Neuronal stem cell (in vitro differentiated cells): ENCODE data around the gene ZNF444.

ENCODE experiments used
- DNase-seq: peaks from one replicate; pipeline ENCODE4 v3.0.0-alpha.2; 2013; ENCODE audit warnings: low spot score
- H2AFZ ChIP-seq: one replicate; pipeline ENCODE4 v1.6.1; 2013; ENCODE audit warnings: mild to moderate bottlenecking, low read length, inconsistent platforms
- H2AK5ac ChIP-seq: 2 replicates; pipeline ENCODE4 v1.6.1; 2013; ENCODE audit warnings: low read depth, mild to moderate bottlenecking, inconsistent platforms, low read length, moderate library complexity, mixed read lengths
- H2BK120ac ChIP-seq: 2 replicates; pipeline ENCODE4 v1.6.1; 2013; ENCODE audit warnings: low read depth, mild to moderate bottlenecking, inconsistent platforms, low read length, moderate library complexity, mixed read lengths
- H2BK12ac ChIP-seq: one replicate; pipeline ENCODE4 v1.6.1; 2013; ENCODE audit warnings: low read length, inconsistent platforms
- H2BK15ac ChIP-seq: 2 replicates; pipeline ENCODE4 v1.6.1; 2013; ENCODE audit warnings: mild to moderate bottlenecking, low read length, inconsistent platforms, mixed read lengths
- H2BK5ac ChIP-seq: one replicate; pipeline ENCODE4 v1.6.1; 2013; ENCODE audit warnings: inconsistent platforms, mild to moderate bottlenecking, low read length, moderate library complexity
- H3K14ac ChIP-seq: one replicate; pipeline ENCODE4 v1.6.1; 2013; ENCODE audit warnings: low read length, inconsistent platforms
- H3K18ac ChIP-seq: 2 replicates; pipeline ENCODE4 v1.6.1; 2013; ENCODE audit warnings: low read length, inconsistent platforms
- H3K23ac ChIP-seq: 2 replicates; pipeline ENCODE4 v1.6.1; 2013; ENCODE audit warnings: low read depth, mild to moderate bottlenecking, mixed read lengths, low read length, inconsistent platforms; ENCODE audit not compliant: poor library complexity
- H3K27ac ChIP-seq: replicated peaks from 3 replicates; pipeline ENCODE4 v1.5.1; 2013; ENCODE audit warnings: low read length, inconsistent platforms
- H3K27me3 ChIP-seq, 3 experiments: 2 replicates each; pipeline ENCODE4 v1.6.1; 2013; ENCODE audit warnings: low read length in 3 of 3, mild to moderate bottlenecking in 2 of 3, inconsistent platforms in 1 of 3, low read depth in 1 of 3, mixed read lengths in 1 of 3, moderate library complexity in 1 of 3; ENCODE audit not compliant: control insufficient read depth in 3 of 3, insufficient read depth in 3 of 3
- H3K36me3 ChIP-seq, 2 donors: replicated peaks in 1 of 2; 2 replicates each; pipeline ENCODE4 v1.6.1; 2013; ENCODE audit warnings: low read length in 2 of 2; ENCODE audit not compliant: control insufficient read depth in 2 of 2, insufficient read depth in 2 of 2
- H3K4ac ChIP-seq: 2 replicates; pipeline ENCODE4 v1.6.1; 2013; ENCODE audit warnings: inconsistent platforms, mild to moderate bottlenecking, low read length, moderate library complexity
- H3K4me1 ChIP-seq, 2 donors: 1 replicate in 1 of 2; 2 replicates in 1 of 2; pipeline ENCODE4 v1.6.1; 2013; ENCODE audit warnings: low read length in 2 of 2, low read depth in 1 of 2; ENCODE audit not compliant: control insufficient read depth in 2 of 2, insufficient read depth in 1 of 2
- H3K4me2 ChIP-seq: one replicate; pipeline ENCODE4 v1.6.1; 2013; ENCODE audit warnings: mild to moderate bottlenecking, low read length, inconsistent platforms; ENCODE audit not compliant: insufficient read depth, poor library complexity, severe bottlenecking
- H3K4me3 ChIP-seq, 2 donors: 2 replicates each; pipeline ENCODE4 v1.5.1; 2013; ENCODE audit warnings: low read length in 2 of 2, mild to moderate bottlenecking in 2 of 2, inconsistent platforms in 1 of 2, moderate library complexity in 1 of 2
- H3K79me1 ChIP-seq: one replicate; pipeline ENCODE4 v1.6.1; 2013; ENCODE audit warnings: low read depth, mild to moderate bottlenecking, inconsistent platforms, low read length, moderate library complexity
- H3K9ac ChIP-seq: one replicate; pipeline ENCODE4 v1.6.1; 2013; ENCODE audit warnings: mild to moderate bottlenecking, low read depth, low read length, inconsistent platforms; ENCODE audit not compliant: poor library complexity
- H3K9me3 ChIP-seq, 2 donors: replicated peaks in 1 of 2; 2 replicates each; pipeline versions ENCODE3 to v1.6.1; 2013; ENCODE audit warnings: low read length in 2 of 2, mild to moderate bottlenecking in 2 of 2, inconsistent platforms in 1 of 2, low read depth in 1 of 2, mixed read lengths in 1 of 2, moderate library complexity in 1 of 2; ENCODE audit not compliant: control insufficient read depth in 2 of 2, insufficient read depth in 1 of 2
- H4K8ac ChIP-seq: one replicate; pipeline ENCODE4 v1.6.1; 2013; ENCODE audit warnings: low read depth, mild to moderate bottlenecking, inconsistent platforms, low read length, moderate library complexity
- H4K91ac ChIP-seq: one replicate; pipeline ENCODE4 v1.6.1; 2013; ENCODE audit warnings: low read length, low read depth, mild to moderate bottlenecking, inconsistent platforms; ENCODE audit not compliant: poor library complexity
- WGBS, 2 donors: extraction: QIAGEN DNeasy Blood & Tissue Kit; methylation state at CpG; one replicate each; pipeline ENCODE4 v1.1.7; 2013; ENCODE audit warnings: missing lambda C conversion rate in 2 of 2, mixed read lengths in 1 of 2; ENCODE audit not compliant: insufficient read length in 2 of 2, insufficient replicate concordance in 1 of 2; ENCODE audit errors: extremely low coverage in 2 of 2; 5-methylcytosine and 5-hydroxymethylcytosine counted together

Gene ZNF444

DNA sequence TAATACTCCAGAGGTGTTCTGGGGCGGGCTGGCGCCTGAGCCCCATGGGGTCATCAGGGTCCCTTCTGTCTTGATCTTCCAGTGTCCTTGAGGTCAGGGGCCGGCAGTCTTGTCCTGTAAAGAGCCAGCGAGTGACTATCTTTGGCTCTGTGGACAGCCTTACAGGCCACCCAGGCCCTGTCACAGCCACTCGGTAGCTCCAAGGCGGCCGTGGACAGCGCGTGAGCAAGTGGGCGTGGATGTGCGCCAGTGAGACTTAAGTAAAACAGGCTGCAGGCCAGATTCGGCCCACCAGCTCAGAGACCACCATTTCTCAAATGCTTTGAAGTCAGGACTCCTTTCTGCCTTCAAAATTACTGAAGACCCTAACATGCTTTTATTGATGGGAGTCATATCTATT, 3.7 kb downstream of the ZNF444 start:
- no peak overlapping the region for H2BK15ac ChIP-seq
- no peak overlapping the region for H2BK5ac ChIP-seq
- no peaks in the 10 kb centered on the region for H3K27me3 ChIP-seq
- H3K9ac ChIP-seq = no peak overlapping the region
- H3K4me2 ChIP-seq = no peak overlapping the region
- peaks cover 9 to 16% of the 10 kb centered on the region in 2 donors for H3K4me1 ChIP-seq
- H3K36me3 ChIP-seq = peaks cover 20 to 43% of the 10 kb centered on the region in 2 donors
- H3K18ac ChIP-seq = no peak overlapping the region
- H4K8ac ChIP-seq = no peak overlapping the region
- no peak overlapping the region for H2BK120ac ChIP-seq
- no peak overlapping the region for H3K14ac ChIP-seq
- H2AK5ac ChIP-seq = no peak overlapping the region
- no peak for DNase-seq
- peaks cover 0 to 3% of the 10 kb centered on the region in 2 donors for H3K9me3 ChIP-seq
- H3K23ac ChIP-seq = no peak overlapping the region
- H3K4ac ChIP-seq = no peak overlapping the region
- H4K91ac ChIP-seq = no peak overlapping the region
- H2BK12ac ChIP-seq = no peak overlapping the region
- peaks cover 13% of the 10 kb centered on the region for H3K79me1 ChIP-seq
- no peak overlapping the region for H3K27ac ChIP-seq
- no CpG with 5 or more reads among the region's 12 CpGs for WGBS, 2 donors
- H3K4me3 ChIP-seq = no peak overlapping the region
- H2AFZ ChIP-seq = no peak overlapping the region

DNA sequence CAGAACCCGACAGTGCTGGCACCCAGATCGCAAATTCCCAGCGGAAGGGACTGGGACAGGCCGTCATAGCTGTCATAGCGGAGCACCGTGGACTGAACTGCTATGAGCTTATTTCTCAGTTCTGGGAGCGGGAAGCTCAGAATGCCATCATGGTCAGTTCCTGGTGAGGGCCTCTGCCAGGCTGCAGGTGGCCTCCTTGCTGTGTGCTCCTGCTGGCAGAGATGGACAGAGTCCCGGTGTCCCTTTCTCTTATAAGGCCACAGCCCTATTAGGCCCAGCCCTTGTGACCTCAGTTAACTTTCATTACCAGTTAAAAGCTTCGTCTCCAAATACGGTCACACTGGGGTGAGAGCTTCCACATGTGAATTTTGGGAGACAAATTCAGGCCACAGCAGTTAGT, 4.6 kb downstream of the ZNF444 start:
- peaks cover 0 to 3% of the 10 kb centered on the region in 2 donors for H3K9me3 ChIP-seq
- H2AK5ac ChIP-seq = no peak overlapping the region
- H3K4me1 ChIP-seq = peaks cover 4 to 13% of the 10 kb centered on the region in 2 donors
- H3K14ac ChIP-seq = no peak overlapping the region
- no peak overlapping the region for H2BK5ac ChIP-seq
- no peak overlapping the region for H4K8ac ChIP-seq
- peaks cover 15% of the 10 kb centered on the region for H3K79me1 ChIP-seq
- H4K91ac ChIP-seq = no peak overlapping the region
- H2BK15ac ChIP-seq = no peak overlapping the region
- WGBS, 2 donors = no CpG with 5 or more reads among the region's 10 CpGs
- no peak overlapping the region for H2BK12ac ChIP-seq
- peaks cover 22 to 49% of the 10 kb centered on the region in 2 donors for H3K36me3 ChIP-seq
- no peak overlapping the region for H2AFZ ChIP-seq
- no peak overlapping the region for H3K4me2 ChIP-seq
- no peak overlapping the region for H3K4me3 ChIP-seq
- H3K27ac ChIP-seq = no peak overlapping the region
- H3K9ac ChIP-seq = no peak overlapping the region
- no peak overlapping the region for H3K23ac ChIP-seq
- H3K18ac ChIP-seq = no peak overlapping the region
- no peaks in the 10 kb centered on the region for H3K27me3 ChIP-seq
- no peak overlapping the region for H3K4ac ChIP-seq
- no peak for DNase-seq
- no peak overlapping the region for H2BK120ac ChIP-seq

DNA sequence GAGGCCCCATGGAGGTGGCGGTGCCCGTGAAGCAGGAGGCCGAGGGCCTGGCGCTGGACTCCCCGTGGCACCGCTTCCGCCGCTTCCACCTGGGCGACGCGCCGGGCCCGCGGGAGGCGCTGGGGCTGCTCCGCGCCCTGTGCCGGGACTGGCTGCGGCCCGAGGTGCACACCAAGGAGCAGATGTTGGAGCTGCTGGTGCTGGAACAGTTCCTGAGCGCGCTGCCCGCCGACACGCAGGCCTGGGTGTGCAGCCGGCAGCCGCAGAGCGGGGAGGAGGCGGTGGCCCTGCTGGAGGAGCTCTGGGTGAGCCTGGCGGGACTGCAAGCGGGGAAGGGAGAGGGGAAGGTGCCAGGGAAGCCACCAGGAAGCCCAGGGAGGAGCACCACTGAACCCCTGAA, 5.8 kb downstream of the ZNF444 start:
- Histone ChIP-seq H3K4ac (no peak overlapping the region), H2BK5ac (no peak overlapping the region), H2AFZ (no peak overlapping the region), H3K14ac (no peak overlapping the region), H3K36me3 (peaks cover 22 to 49% of the 10 kb centered on the region in 2 donors), H3K4me2 (no peak overlapping the region), H3K4me1 (peaks cover 3 to 11% of the 10 kb centered on the region in 2 donors), H2BK120ac (no peak overlapping the region), H3K9me3 (peaks cover 0 to 3% of the 10 kb centered on the region in 2 donors), H2BK12ac (no peak overlapping the region), H4K8ac (no peak overlapping the region), H4K91ac (no peak overlapping the region), H3K27me3 (no peaks in the 10 kb centered on the region), H3K27ac (no peak overlapping the region), H3K9ac (peak overlapping the region; percentile 3), H2BK15ac (no peak overlapping the region), H3K4me3 (no peak overlapping the region), H3K79me1 (peaks cover 15% of the 10 kb centered on the region), H3K18ac (no peak overlapping the region), H3K23ac (no peak overlapping the region), H2AK5ac (no peak overlapping the region)
- no peak for DNase-seq
- WGBS, 2 donors = no CpG with 5 or more reads among the region's 31 CpGs

DNA sequence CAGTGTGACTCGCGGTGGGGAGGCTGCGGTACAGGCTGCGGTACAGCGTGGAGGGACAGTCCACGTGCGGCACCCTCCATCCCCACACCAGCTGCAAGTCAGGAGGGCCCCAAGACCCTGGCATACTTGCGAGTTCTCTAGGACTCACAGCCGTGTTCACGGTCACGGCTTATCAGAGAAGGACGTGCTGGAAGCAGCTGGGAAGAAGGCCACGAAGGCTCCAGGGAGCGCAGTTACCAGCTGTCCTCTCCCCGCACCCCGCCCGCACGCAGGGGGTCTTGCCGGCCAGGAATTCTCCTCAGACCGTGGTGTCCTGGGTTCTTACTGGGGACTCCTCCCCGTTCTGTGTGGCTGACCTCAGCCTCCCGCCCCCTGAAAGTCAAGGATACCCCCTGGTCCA, 6.2 kb downstream of the ZNF444 start:
- Histone ChIP-seq H3K4ac (no peak overlapping the region), H2BK5ac (no peak overlapping the region), H3K9ac (peak overlapping the region; percentile 60), H3K9me3 (peaks cover 0 to 3% of the 10 kb centered on the region in 2 donors), H2BK15ac (no peak overlapping the region), H3K36me3 (peaks cover 22 to 49% of the 10 kb centered on the region in 2 donors), H3K27me3 (no peaks in the 10 kb centered on the region), H2AK5ac (peak overlapping the region; percentile 37), H3K4me3 (peak overlapping the region in 1 of 2 donors; percentile 28), H4K91ac (no peak overlapping the region), H3K18ac (no peak overlapping the region), H3K14ac (no peak overlapping the region), H4K8ac (no peak overlapping the region), H3K23ac (no peak overlapping the region), H2BK12ac (no peak overlapping the region), H3K79me1 (peaks cover 15% of the 10 kb centered on the region), H2BK120ac (no peak overlapping the region), H2AFZ (no peak overlapping the region), H3K4me1 (peaks cover 0 to 8% of the 10 kb centered on the region in 2 donors), H3K27ac (no peak overlapping the region), H3K4me2 (no peak overlapping the region)
- DNase-seq = no peak
- no CpG with 5 or more reads among the region's 22 CpGs for WGBS, 2 donors
